ENCODE measurements around the gene COX10. TPM values are rescaled to one million over a fixed set of nuclear protein-coding genes. Genes with fewer than 3 reads are reported as not detected.
A peak's percentile ranks its signal among the peaks of the same experiment; 100 is the strongest.

The COX10 gene
- total and polyA plus RNA-seq, 2 experiments from 2014 or later: 21.7 to 26.6 TPM

- Histone ChIP-seq H3K27me3 (no peaks in the 10 kb centered on the region), H3K9me3 (ENCODE audit: low read depth) (no peaks in the 10 kb centered on the region), H3K4me3 (no peak overlapping the region), H3K4me1 (ENCODE audit: low read depth) (no peaks in the 10 kb centered on the region), H3K27ac (no peak overlapping the region), H3K36me3 (no peaks in the 10 kb centered on the region)
- no peak for TF ChIP-seq CTCF (IDR thresholded peaks at IDR 0.05; ENCODE audit: low read depth, low read length)
- DNase-seq (ENCODE audit: low read depth in 1 of 2, low spot score in 1 of 2): no peak
Observed at GRCh38 chr17:14060706-14061105, 8.6 kb upstream of the COX10 start.

- Histone ChIP-seq H3K27ac (no peak overlapping the region), H3K4me3 (no peak overlapping the region)
Observed at GRCh38 chr17:14061666-14062560, 7.4 kb upstream of the COX10 start.

GRCh38 chr17:14067347-14067746 lies 2.0 kb upstream of the COX10 start:
- TF ChIP-seq CTCF (IDR thresholded peaks at IDR 0.05; ENCODE audit: low read depth, low read length): no peak
- H3K4me3 ChIP-seq: no peak overlapping the region
- no peaks in the 10 kb centered on the region for H3K9me3 ChIP-seq (ENCODE audit: low read depth)
- no peak for DNase-seq (ENCODE audit: low read depth in 1 of 2, low spot score in 1 of 2)
- H3K27me3 ChIP-seq: no peaks in the 10 kb centered on the region
- H3K36me3 ChIP-seq: no peaks in the 10 kb centered on the region
- no peaks in the 10 kb centered on the region for H3K4me1 ChIP-seq (ENCODE audit: low read depth)
- H3K27ac ChIP-seq: no peak overlapping the region

More at GRCh38 chr17:14061666-14062560, 7.4 kb upstream of the COX10 start:
- peak; percentile 13 for TF ChIP-seq CTCF (IDR thresholded peaks at IDR 0.05; ENCODE audit: low read depth, low read length)
- H3K4me1 ChIP-seq (ENCODE audit: low read depth): no peaks in the 10 kb centered on the region
- H3K27me3 ChIP-seq: no peaks in the 10 kb centered on the region
- DNase-seq (ENCODE audit: low read depth in 1 of 2, low spot score in 1 of 2): peak in 1 of 2 donors; percentile 93
- no peaks in the 10 kb centered on the region for H3K36me3 ChIP-seq
- no peaks in the 10 kb centered on the region for H3K9me3 ChIP-seq (ENCODE audit: low read depth)

GRCh38 chr17:14068542-14069250 lies 608 bp upstream of the COX10 start:
- H3K4me3 ChIP-seq: peak overlapping the region; percentile 99
- H3K4me1 ChIP-seq (ENCODE audit: low read depth): no peaks in the 10 kb centered on the region
- no peaks in the 10 kb centered on the region for H3K27me3 ChIP-seq
- no peaks in the 10 kb centered on the region for H3K36me3 ChIP-seq
- DNase-seq (ENCODE audit: low read depth in 1 of 2, low spot score in 1 of 2): no peak
- no peaks in the 10 kb centered on the region for H3K9me3 ChIP-seq (ENCODE audit: low read depth)
- H3K27ac ChIP-seq: peak overlapping the region; percentile 97
- no peak for TF ChIP-seq CTCF (IDR thresholded peaks at IDR 0.05; ENCODE audit: low read depth, low read length)

- TF ChIP-seq CTCF (IDR thresholded peaks at IDR 0.05; ENCODE audit: low read depth, low read length): no peak
- H3K4me3 ChIP-seq: peak overlapping the region; percentile 99
Observed at GRCh38 chr17:14070344-14070984, 1.2 kb downstream of the COX10 start.

More at GRCh38 chr17:14070344-14070984, 1.2 kb downstream of the COX10 start:
- no peaks in the 10 kb centered on the region for H3K4me1 ChIP-seq (ENCODE audit: low read depth)
- H3K27me3 ChIP-seq: no peaks in the 10 kb centered on the region
- peaks cover 7% of the 10 kb centered on the region for H3K36me3 ChIP-seq
- DNase-seq (ENCODE audit: low read depth in 1 of 2, low spot score in 1 of 2): no peak
- H3K27ac ChIP-seq: no peak overlapping the region
- H3K9me3 ChIP-seq (ENCODE audit: low read depth): no peaks in the 10 kb centered on the region

All from cardiac muscle cell (in vitro differentiated cells and primary cell).